Activated CD4-positive, alpha-beta memory T cell treated with anti-CD3 and anti-CD28 coated beads, Interleukin-2, amount 10 ng/mL, durations not matched to agents 7 days and 5 days (primary cell): ENCODE data around the gene ERCC4. TPM values are rescaled to one million over a fixed set of nuclear protein-coding genes. Genes with fewer than 3 reads are reported as not detected.
A peak's percentile ranks its signal among the peaks of the same experiment; 100 is the strongest.

ENCODE experiments used
- CTCF ChIA-PET: fragments of 350-600 bp; sonication (Branson Sonifier 250); formaldehyde crosslinking; loops from one replicate; lab custom pipeline; 2021; ENCODE audit warnings: antibody characterized with exemption, inconsistent platforms; lab: Charles Lee
- POLR2A ChIA-PET: fragments of 350-600 bp; sonication (Branson Sonifier 250); formaldehyde crosslinking; loops from one replicate; lab custom pipeline; 2021; ENCODE audit warnings: antibody characterized with exemption; lab: Charles Lee
- DNase-seq: peaks from one replicate; pipeline ENCODE4 v3.0.0-alpha.2; 2020
- H3K27ac Mint-ChIP-seq: one replicate; pipeline ENCODE4 v1.8.0; 2021; ENCODE audit warnings: mild to moderate bottlenecking, mixed read lengths
- H3K27me3 Mint-ChIP-seq: one replicate; pipeline ENCODE4 v1.8.0; 2021; ENCODE audit warnings: mixed read lengths
- H3K36me3 Mint-ChIP-seq: one replicate; pipeline ENCODE4 v1.8.0; 2021; ENCODE audit warnings: low read depth, mixed read lengths
- H3K4me1 Mint-ChIP-seq: one replicate; pipeline ENCODE4 v1.8.0; 2021; ENCODE audit warnings: mixed read lengths
- H3K4me3 Mint-ChIP-seq: one replicate; pipeline ENCODE4 v1.8.0; 2021; ENCODE audit warnings: mild to moderate bottlenecking, mixed read lengths
- H3K9me3 Mint-ChIP-seq: one replicate; pipeline ENCODE4 v1.8.0; 2021; ENCODE audit warnings: mixed read lengths
- total RNA-seq, 2 experiments: library from RNA; stranded (reverse); gene quantifications; one replicate each; pipeline ENCODE4 v1.2.3, GENCODE V29; 2021

ERCC4 gene
- total RNA-seq, 2 experiments from 2014 or later, result 10.1 to 11.1 TPM

DNA sequence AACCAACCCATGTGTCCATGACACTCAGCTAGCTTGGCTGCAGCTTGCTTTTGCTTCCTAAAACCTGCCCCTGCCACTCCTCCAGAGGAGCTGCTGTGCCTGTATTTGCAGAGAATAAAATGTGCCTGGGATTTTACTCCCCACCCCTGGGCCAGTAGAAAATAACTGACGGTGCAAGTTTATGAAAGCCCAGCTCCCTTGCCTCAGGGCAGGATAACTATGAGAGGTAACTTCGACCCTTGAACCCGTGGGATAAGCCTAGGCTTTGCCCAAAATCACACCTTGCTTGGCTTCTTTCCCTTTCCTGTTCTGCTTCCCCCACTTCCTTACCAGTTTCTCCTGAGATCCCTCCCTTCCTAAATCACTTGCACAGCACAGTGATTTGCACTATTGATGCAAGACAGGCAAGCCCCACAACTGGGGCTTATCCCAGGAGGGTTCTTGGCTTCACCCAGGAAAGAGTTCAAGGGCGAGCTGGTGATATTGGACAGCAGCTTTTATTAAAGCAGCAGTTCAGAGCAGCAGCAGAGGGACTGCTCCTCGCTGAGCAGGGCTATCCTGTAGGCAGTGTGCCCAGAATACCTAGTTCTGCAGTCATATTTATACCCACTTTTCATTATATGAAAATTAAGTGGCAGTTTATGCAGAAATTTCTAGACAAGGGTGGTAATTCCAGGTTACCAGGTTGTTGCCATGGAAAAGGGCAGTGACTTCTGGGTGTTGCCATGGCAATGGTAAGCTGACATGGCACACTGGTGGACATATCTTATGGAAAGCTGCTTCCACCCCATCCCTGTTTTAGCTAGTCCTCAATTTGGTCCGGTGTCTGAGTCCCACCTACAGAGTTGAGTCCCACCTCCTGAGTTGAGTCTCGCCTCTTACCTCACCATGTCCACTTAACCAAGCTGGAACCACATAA is 6.3 kb upstream of the ERCC4 start:
- H3K27ac Mint-ChIP-seq, result no peak overlapping the region
- peaks cover 3% of the 10 kb centered on the region for H3K4me1 Mint-ChIP-seq
- POLR2A ChIA-PET, result no interaction called here
- no peaks in the 10 kb centered on the region for H3K36me3 Mint-ChIP-seq
- H3K4me3 Mint-ChIP-seq, result no peak overlapping the region
- H3K9me3 Mint-ChIP-seq, result peaks cover 3% of the 10 kb centered on the region
- DNase-seq, result no peak
- CTCF ChIA-PET, result no interaction called here
- peaks cover 19% of the 10 kb centered on the region for H3K27me3 Mint-ChIP-seq

DNA sequence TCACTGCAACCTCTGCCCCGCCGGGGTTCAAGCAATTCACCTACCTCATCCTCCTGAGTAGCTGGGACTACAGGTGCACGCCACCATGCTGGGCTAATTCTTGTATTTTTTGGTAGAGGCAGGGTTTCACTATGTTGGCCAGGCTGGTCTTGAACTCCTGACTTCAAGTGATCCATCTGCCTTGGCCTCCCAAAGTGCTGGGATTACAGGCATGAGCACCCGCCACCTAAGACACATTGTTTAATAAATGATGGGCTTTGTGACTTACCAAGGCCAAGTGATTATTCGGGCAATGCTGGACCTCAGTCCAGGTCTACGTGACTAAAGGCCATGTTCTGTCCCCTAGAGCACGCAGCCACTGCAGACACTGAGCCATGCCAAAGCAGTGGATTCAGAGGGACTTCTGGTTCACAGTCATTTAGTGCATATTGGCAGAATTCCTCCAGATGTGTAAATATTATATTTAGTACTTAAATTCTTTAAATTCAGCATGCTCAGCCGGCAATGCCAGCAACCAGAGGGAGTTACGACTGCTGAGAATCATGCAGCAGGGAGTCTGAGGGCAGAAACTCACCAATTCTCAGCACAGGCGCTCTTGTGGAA is 4.8 kb upstream of the ERCC4 start:
- Mint-ChIP-seq H3K36me3 (no peaks in the 10 kb centered on the region), H3K4me3 (no peak overlapping the region), H3K4me1 (peaks cover 11% of the 10 kb centered on the region), H3K27ac (no peak overlapping the region), H3K27me3 (peaks cover 17% of the 10 kb centered on the region), H3K9me3 (peaks cover 3% of the 10 kb centered on the region)
- CTCF ChIA-PET, result no interaction called here
- POLR2A ChIA-PET, result no interaction called here
- DNase-seq, result no peak

DNA sequence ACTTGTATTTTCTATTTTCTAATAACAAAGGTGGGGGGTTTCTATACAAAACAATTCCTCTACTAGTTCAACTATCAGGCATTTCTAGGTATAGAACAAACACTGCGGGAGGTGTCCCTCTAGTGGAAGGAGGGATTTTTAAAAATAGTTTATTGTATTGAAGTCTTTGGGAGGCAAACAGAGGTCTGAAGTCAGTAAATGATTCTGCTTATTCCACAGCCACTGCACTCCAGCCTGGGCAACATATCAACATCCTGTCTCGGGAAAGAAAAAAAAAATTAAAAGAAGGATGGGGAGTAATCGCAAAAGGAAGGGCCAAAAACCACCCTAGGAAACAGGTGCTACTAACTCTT is 648 bp upstream of the ERCC4 start:
- peaks cover 10% of the 10 kb centered on the region for H3K27me3 Mint-ChIP-seq
- H3K27ac Mint-ChIP-seq, result peak overlapping the region; percentile 61
- H3K4me1 Mint-ChIP-seq, result peaks cover 27% of the 10 kb centered on the region
- peaks cover 4% of the 10 kb centered on the region for H3K36me3 Mint-ChIP-seq
- H3K4me3 Mint-ChIP-seq, result peak overlapping the region; percentile 91
- H3K9me3 Mint-ChIP-seq, result no peaks in the 10 kb centered on the region
- CTCF ChIA-PET, result interaction anchor here (0.6 to 2.0 kb wide), 45 partner anchors 8 to 711 kb away, joined by 3 to 28 read pairs (median 4); partner anchors contain the start of gene PARN
- POLR2A ChIA-PET, result interaction anchor here (0.7 to 1.3 kb wide), 6 partner anchors 38 to 1824 kb away, joined by 3 to 10 read pairs (median 4); no protein-coding TSS in a partner anchor
- DNase-seq, result peak; percentile 20

DNA sequence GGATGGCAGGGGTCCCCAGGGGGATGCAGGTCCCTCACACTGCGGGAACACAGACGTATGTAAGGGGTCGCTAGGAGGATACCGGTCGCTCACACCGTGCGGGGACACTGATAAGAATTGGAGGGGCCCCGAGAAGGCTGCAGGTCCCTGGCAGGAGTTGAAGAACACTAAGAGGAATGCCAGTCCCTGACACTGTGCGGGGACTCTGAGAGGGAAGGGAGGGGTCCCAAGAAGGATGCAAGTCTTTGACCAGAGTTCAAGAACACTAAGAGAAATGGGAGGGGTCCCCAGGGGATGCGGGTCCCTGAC is 510 bp downstream of the ERCC4 start:
- ChIA-PET CTCF (interaction anchor here (0.7 to 2.0 kb wide), 41 partner anchors 8 to 710 kb away, joined by 3 to 28 read pairs (median 3); partner anchors contain the start of gene PARN), POLR2A (interaction anchor here (1.1 to 1.3 kb wide), 3 partner anchors 37 to 714 kb away, joined by 3 to 10 read pairs (median 3); no protein-coding TSS in a partner anchor)
- peaks cover 27% of the 10 kb centered on the region for H3K4me1 Mint-ChIP-seq
- H3K36me3 Mint-ChIP-seq, result peaks cover 4% of the 10 kb centered on the region
- no peak for DNase-seq
- peaks cover 6% of the 10 kb centered on the region for H3K27me3 Mint-ChIP-seq
- peak overlapping the region; percentile 91 for H3K4me3 Mint-ChIP-seq
- H3K9me3 Mint-ChIP-seq, result no peaks in the 10 kb centered on the region
- peak overlapping the region; percentile 84 for H3K27ac Mint-ChIP-seq

GRCh38 chr16:13921328-13921727 is 1.4 kb downstream of the ERCC4 start:
- ChIA-PET POLR2A (no interaction called here), CTCF (interaction anchor here (1.4 to 3.0 kb wide), 2 partner anchors 365 to 607 kb away, joined by 3 to 26 read pairs; no protein-coding TSS in a partner anchor)
- Mint-ChIP-seq H3K4me3 (peak overlapping the region; percentile 91), H3K4me1 (peaks cover 27% of the 10 kb centered on the region), H3K36me3 (peaks cover 6% of the 10 kb centered on the region), H3K27ac (peak overlapping the region; percentile 24), H3K9me3 (no peaks in the 10 kb centered on the region), H3K27me3 (peaks cover 6% of the 10 kb centered on the region)
- DNase-seq, result no peak

GRCh38 chr16:13923703-13924298 is 3.8 kb downstream of the ERCC4 start:
- H3K36me3 Mint-ChIP-seq, result peaks cover 12% of the 10 kb centered on the region
- CTCF ChIA-PET, result interaction anchor here (1.1 to 3.0 kb wide), 11 partner anchors 12 to 376 kb away, joined by 3 to 26 read pairs (median 4); no protein-coding TSS in a partner anchor
- H3K4me3 Mint-ChIP-seq, result no peak overlapping the region
- H3K27ac Mint-ChIP-seq, result no peak overlapping the region
- H3K9me3 Mint-ChIP-seq, result no peaks in the 10 kb centered on the region
- no peak for DNase-seq
- peaks cover 25% of the 10 kb centered on the region for H3K4me1 Mint-ChIP-seq
- no peaks in the 10 kb centered on the region for H3K27me3 Mint-ChIP-seq
- POLR2A ChIA-PET, result interaction anchor here (2.0 kb wide), 1 partner anchor 362 kb away, joined by 6 read pairs; no protein-coding TSS in a partner anchor

DNA sequence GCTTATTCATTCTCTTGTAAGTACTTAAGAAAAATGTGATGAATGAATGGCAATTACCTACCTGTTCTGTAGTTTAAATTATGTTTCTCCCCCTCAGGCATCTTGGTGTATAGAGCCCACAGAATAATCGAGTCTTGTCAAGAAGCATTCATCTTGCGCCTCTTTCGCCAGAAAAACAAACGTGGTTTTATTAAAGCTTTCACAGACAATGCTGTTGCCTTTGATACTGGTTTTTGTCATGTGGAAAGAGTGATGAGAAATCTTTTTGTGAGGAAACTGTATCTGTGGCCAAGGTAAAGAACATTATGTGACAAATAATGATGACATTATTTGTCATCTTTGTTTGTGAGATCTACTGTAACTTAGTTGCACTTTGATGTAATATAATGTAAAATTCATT is 6.5 kb downstream of the ERCC4 start:
- peaks cover 14% of the 10 kb centered on the region for H3K36me3 Mint-ChIP-seq
- no peak for DNase-seq
- H3K27ac Mint-ChIP-seq, result no peak overlapping the region
- no peak overlapping the region for H3K4me3 Mint-ChIP-seq
- POLR2A ChIA-PET, result no interaction called here
- no peaks in the 10 kb centered on the region for H3K9me3 Mint-ChIP-seq
- CTCF ChIA-PET, result interaction anchor here (0.7 kb wide), 1 partner anchor 359 kb away, joined by 3 read pairs; no protein-coding TSS in a partner anchor
- no peaks in the 10 kb centered on the region for H3K27me3 Mint-ChIP-seq
- H3K4me1 Mint-ChIP-seq, result peaks cover 4% of the 10 kb centered on the region

- ChIA-PET POLR2A (no interaction called here), CTCF (interaction anchor here (0.7 kb wide), 1 partner anchor 359 kb away, joined by 3 read pairs; no protein-coding TSS in a partner anchor)
- no peak overlapping the region for H3K27ac Mint-ChIP-seq
- H3K36me3 Mint-ChIP-seq, result peaks cover 14% of the 10 kb centered on the region
- H3K27me3 Mint-ChIP-seq, result no peaks in the 10 kb centered on the region
- no peaks in the 10 kb centered on the region for H3K9me3 Mint-ChIP-seq
- no peak overlapping the region for H3K4me3 Mint-ChIP-seq
- no peak for DNase-seq
- H3K4me1 Mint-ChIP-seq, result peaks cover 7% of the 10 kb centered on the region
Measured at GRCh38 chr16:13926891-13927290, 6.9 kb downstream of the ERCC4 start.

GRCh38 chr16:13928646-13929045 is 8.7 kb downstream of the ERCC4 start:
- ChIA-PET POLR2A (no interaction called here), CTCF (interaction anchor here (1.4 kb wide), 1 partner anchor 9 kb away, joined by 6 read pairs; the partner anchor contains the start of gene ERCC4)
- Mint-ChIP-seq H3K9me3 (no peaks in the 10 kb centered on the region), H3K4me3 (no peak overlapping the region), H3K27ac (no peak overlapping the region), H3K27me3 (no peaks in the 10 kb centered on the region), H3K4me1 (peaks cover 10% of the 10 kb centered on the region), H3K36me3 (peaks cover 14% of the 10 kb centered on the region)
- no peak for DNase-seq

DNA sequence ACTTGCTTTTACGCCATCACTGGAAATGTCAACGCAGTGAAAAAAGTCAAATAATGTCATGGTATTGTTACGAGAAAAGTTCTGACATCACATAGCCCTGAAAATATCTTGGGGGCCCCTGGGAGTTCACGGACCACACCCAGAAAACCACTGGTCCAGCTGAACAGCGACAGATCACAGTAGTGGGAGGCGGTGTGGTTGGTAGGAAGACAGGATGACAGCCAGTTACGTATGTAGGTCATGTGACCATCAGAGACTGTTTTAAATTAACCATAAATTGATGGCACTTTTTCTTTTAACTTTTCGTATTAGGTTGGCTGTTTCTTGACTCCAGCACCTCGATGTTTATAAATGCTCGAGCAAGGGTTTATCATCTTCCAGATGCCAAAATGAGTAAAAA is 11.9 kb downstream of the ERCC4 start:
- CTCF ChIA-PET, result interaction anchor here (2.9 kb wide), 1 partner anchor 12 kb away, joined by 16 read pairs; the partner anchor contains the start of gene ERCC4
- no peaks in the 10 kb centered on the region for H3K9me3 Mint-ChIP-seq
- POLR2A ChIA-PET, result no interaction called here
- H3K4me1 Mint-ChIP-seq, result peaks cover 14% of the 10 kb centered on the region
- peaks cover 26% of the 10 kb centered on the region for H3K36me3 Mint-ChIP-seq
- DNase-seq, result no peak
- no peaks in the 10 kb centered on the region for H3K27me3 Mint-ChIP-seq
- no peak overlapping the region for H3K4me3 Mint-ChIP-seq
- H3K27ac Mint-ChIP-seq, result no peak overlapping the region

DNA sequence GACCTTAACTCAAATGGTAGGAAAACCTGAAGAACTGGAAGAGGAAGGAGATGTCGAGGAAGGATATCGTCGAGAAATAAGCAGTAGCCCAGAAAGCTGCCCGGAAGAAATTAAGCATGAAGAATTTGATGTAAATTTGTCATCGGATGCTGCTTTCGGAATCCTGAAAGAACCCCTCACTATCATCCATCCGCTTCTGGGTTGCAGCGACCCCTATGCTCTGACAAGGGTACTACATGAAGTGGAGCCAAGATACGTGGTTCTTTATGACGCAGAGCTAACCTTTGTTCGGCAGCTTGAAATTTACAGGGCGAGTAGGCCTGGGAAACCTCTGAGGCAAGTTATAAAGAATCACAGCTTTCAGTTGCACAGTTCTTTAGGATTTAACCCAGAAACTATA is 15.5 kb downstream of the ERCC4 start:
- Mint-ChIP-seq H3K4me3 (no peak overlapping the region), H3K27me3 (no peaks in the 10 kb centered on the region), H3K9me3 (no peaks in the 10 kb centered on the region), H3K4me1 (peaks cover 14% of the 10 kb centered on the region), H3K36me3 (peaks cover 41% of the 10 kb centered on the region), H3K27ac (no peak overlapping the region)
- DNase-seq, result no peak
- CTCF ChIA-PET, result interaction anchor here (0.5 to 4.4 kb wide), 5 partner anchors 12 to 377 kb away, joined by 3 to 24 read pairs (median 5); partner anchors contain the start of gene ERCC4
- POLR2A ChIA-PET, result interaction anchor here (1.7 kb wide), 1 partner anchor 14 kb away, joined by 3 read pairs; no protein-coding TSS in a partner anchor

- no peak overlapping the region for H3K4me3 Mint-ChIP-seq
- peaks cover 14% of the 10 kb centered on the region for H3K4me1 Mint-ChIP-seq
- H3K27me3 Mint-ChIP-seq, result no peaks in the 10 kb centered on the region
- POLR2A ChIA-PET, result interaction anchor here (0.7 kb wide), 1 partner anchor 10 kb away, joined by 3 read pairs; no protein-coding TSS in a partner anchor
- CTCF ChIA-PET, result interaction anchor here (0.5 to 4.4 kb wide), 6 partner anchors 12 to 376 kb away, joined by 3 to 24 read pairs (median 4); partner anchors contain the start of gene ERCC4
- no peak for DNase-seq
- no peaks in the 10 kb centered on the region for H3K9me3 Mint-ChIP-seq
- peaks cover 39% of the 10 kb centered on the region for H3K36me3 Mint-ChIP-seq
- no peak overlapping the region for H3K27ac Mint-ChIP-seq
Measured at GRCh38 chr16:13936155-13936554, 16.2 kb downstream of the ERCC4 start.
